Panc1 (cell line): ENCODE data around the gene PRPF38B. TPM values are rescaled to one million over a fixed set of nuclear protein-coding genes. Genes with fewer than 3 reads are reported as not detected.

ENCODE experiments used
- ATAC-seq: fragments of 200-7000 bp; cut with Tn5 transposase; 2 replicates; pipeline ENCODE4 v1.9.1; 2020; ENCODE audit warnings: mild to moderate bottlenecking, moderate library complexity
- BruUV-seq: library from RNA; stranded (reverse); fragments of 400-500 nt; replicated peaks from 2 replicates; lab custom pipeline; 2021; lab: Mats Ljungman, UMichigan
- CTCF ChIA-PET: fragments of 300-600 bp; sonication (Branson Sonifier 250); formaldehyde crosslinking; loops from one replicate; lab custom pipeline; 2022; ENCODE audit warnings: antibody characterized with exemption; lab: Charles Lee
- POLR2A ChIA-PET: fragments of 300-600 bp; sonication (Branson Sonifier 250); formaldehyde crosslinking; loops from one replicate; lab custom pipeline; 2022; ENCODE audit warnings: antibody characterized with exemption; lab: Charles Lee
- DNase-seq: peaks from one replicate; pipeline ENCODE4 v3.0.0-alpha.2; 2010; ENCODE audit warnings: low read depth, low spot score
- H3K27ac ChIP-seq: 2 replicates; pipeline ENCODE4 v1.5.1; 2011; ENCODE audit warnings: mild to moderate bottlenecking, low read length, inconsistent platforms
- H3K27me3 ChIP-seq: fragments of 200-500 bp; sonication (Bioruptor generic); 2 replicates; pipeline ENCODE4 v1.6.0; 2014; ENCODE audit warnings: low read length, inconsistent platforms; ENCODE audit not compliant: control insufficient read depth, insufficient read depth
- H3K36me3 ChIP-seq: fragments of 200-500 bp; sonication (Bioruptor generic); 2 replicates; pipeline ENCODE4 v1.5.1; 2014; ENCODE audit warnings: inconsistent platforms, mild to moderate bottlenecking, low read length, moderate library complexity; ENCODE audit not compliant: control insufficient read depth, insufficient read depth
- H3K4me1 ChIP-seq: 2 replicates; pipeline ENCODE4 v1.5.1; 2011; ENCODE audit warnings: inconsistent platforms, mild to moderate bottlenecking, low read length, moderate library complexity; ENCODE audit not compliant: control insufficient read depth, insufficient read depth
- H3K4me3 ChIP-seq, 2 experiments: 2 replicates each; pipeline ENCODE4 v1.5.1; 2011 to 2012; ENCODE audit warnings: low read depth in 2 of 2, low read length in 2 of 2, mild to moderate bottlenecking in 2 of 2, inconsistent platforms in 1 of 2, moderate library complexity in 1 of 2
- H3K9me3 ChIP-seq: fragments of 200-500 bp; sonication (Bioruptor generic); 2 replicates; pipeline ENCODE4 v1.5.1; 2014; ENCODE audit warnings: low read depth, mild to moderate bottlenecking, inconsistent platforms, low read length, moderate library complexity; ENCODE audit not compliant: control insufficient read depth, insufficient read depth
- POLR2AphosphoS5 ChIP-seq: IDR thresholded peaks from 2 replicates; pipeline ENCODE4 v1.6.1; 2012; ENCODE audit warnings: mild to moderate bottlenecking, low read depth, low read length, moderate library complexity
- SIN3A ChIP-seq: IDR thresholded peaks from 2 replicates; pipeline ENCODE4 v1.6.1; 2012; ENCODE audit warnings: low read depth, mild to moderate bottlenecking, low read length, moderate library complexity, borderline replicate concordance; ENCODE audit not compliant: insufficient read depth
- TCF7L2 ChIP-seq: IDR thresholded peaks from 2 replicates; pipeline ENCODE4 v1.6.1; 2011; ENCODE audit warnings: mild to moderate bottlenecking, low read depth, low read length, inconsistent platforms
- in situ Hi-C: cut with HindIII; loops from 2 replicates; pipeline ENCODE4 v1.10.0; 2016; ENCODE audit warnings: low sequenced_read_pairs, low pct_unique_long_range_greater_than_20kb
- intact Hi-C: fragments of 100-400 bp; cut with micrococcal nuclease; formaldehyde crosslinking; loops from one replicate; pipeline ENCODE4 v1.10.0; 2022; ENCODE audit not compliant: unreplicated experiment
- total RNA-seq: library from RNA; stranded (reverse); gene quantifications from one replicate; pipeline ENCODE4 v1.2.1, GENCODE V29; 2021; ENCODE audit not compliant: unreplicated experiment
- TF ChIP-seq, protein P1 (sequence below): fragments of 450-650 bp; IDR thresholded peaks from 2 replicates; pipeline ENCODE4 v1.5.1; 2017; ENCODE audit warnings: mild to moderate bottlenecking
- TF ChIP-seq, protein P2 (sequence below), 2 experiments: IDR thresholded peaks; 2 replicates each; pipeline ENCODE4 v1.6.1; 2011 to 2012; ENCODE audit warnings: low read depth in 2 of 2, control low read depth in 1 of 2, low read length in 1 of 2, mild to moderate bottlenecking in 1 of 2, moderate library complexity in 1 of 2; ENCODE audit not compliant: insufficient read depth in 1 of 2

Gene PRPF38B
- total RNA-seq, 1 experiment from 2014 or later, result 31.7 TPM

DNA sequence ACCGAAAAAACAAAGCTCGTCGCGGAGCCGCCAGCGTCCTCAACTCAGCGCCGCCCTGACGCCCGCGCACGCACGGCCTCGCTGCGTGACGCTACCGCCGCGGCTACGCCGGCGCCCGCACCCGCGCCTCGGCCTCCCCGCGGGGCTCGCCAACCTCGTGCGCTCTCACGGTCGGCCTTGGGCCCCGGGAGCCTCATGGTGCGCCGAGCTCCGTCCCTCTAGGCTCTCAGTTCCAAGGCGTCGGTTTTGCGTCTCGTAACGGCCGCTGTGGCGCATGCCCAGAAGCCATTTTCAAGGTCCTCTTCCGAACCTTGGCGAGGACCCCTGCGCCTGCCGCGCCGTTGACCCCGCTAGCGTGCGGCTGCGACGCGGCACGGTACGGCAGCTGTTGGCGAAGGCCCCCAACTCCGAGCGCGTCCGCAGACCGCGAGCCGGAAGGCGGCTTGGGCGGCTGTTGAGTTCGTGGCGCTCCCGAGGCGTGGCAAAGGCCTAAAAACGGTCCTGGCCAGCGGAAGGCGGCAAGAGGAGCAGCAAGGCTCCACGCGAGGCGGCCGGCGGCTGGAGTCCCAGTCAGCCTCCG lies 31.0 kb upstream of the PRPF38B start, which contains the start of gene HENMT1:
HENMT1 (minus strand) TSS at position 64 of the 580 bp plus-strand sequence. CDS start 1,209 bp downstream, outside the sequence.
- H3K27ac ChIP-seq, result peak within 1 kb of the TSS; percentile 89

DNA sequence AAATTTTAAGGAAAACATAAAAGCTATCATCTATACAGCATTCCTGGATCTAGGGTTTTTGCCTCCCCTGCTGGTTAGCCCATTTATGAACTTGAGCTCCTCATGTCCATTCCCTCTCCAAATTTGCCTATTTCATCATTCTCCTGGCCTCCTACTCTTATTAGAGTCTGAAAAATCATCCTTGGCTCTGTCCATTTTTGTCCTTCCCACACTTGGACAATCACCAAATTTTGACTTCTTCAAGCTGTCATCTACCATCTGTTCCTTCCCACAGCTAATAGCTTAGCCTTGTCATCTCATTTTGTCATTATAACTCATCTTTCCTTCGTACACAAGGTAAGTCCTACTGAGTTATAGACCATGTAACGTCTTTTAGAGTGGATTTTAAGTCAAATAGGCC lies 29.0 kb upstream of the PRPF38B start:
- BruUV-seq, result no TSS peak
- Histone ChIP-seq H3K9me3 (no peaks in the 10 kb centered on the region), H3K4me1 (peaks cover 3% of the 10 kb centered on the region; the same call in 1 of the 2 replicates), H3K27me3 (no peaks in the 10 kb centered on the region), H3K4me3 (no peak overlapping the region), H3K27ac (no peak overlapping the region), H3K36me3 (no peaks in the 10 kb centered on the region)
- CTCF ChIA-PET, result no interaction called here
- ATAC-seq (no peak), DNase-seq (no peak)
- in situ Hi-C loops (no loop called here), intact Hi-C loops (no loop called here)
- TF ChIP-seq POLR2AphosphoS5, result no peak
- POLR2A ChIA-PET, result no interaction called here

More for the DNA sequence above, 31.0 kb upstream of the PRPF38B start, which contains the start of gene HENMT1:
- BruUV-seq, result no TSS peak
- intact Hi-C loops, result no loop called here
- POLR2A ChIA-PET, result interaction anchor here (0.6 to 1.2 kb wide), 3 partner anchors 11 to 31 kb away, joined by 3 to 9 read pairs (median 5); partner anchors contain the start of gene PRPF38B
- no peak for DNase-seq
- Histone ChIP-seq H3K4me3 (peak within 1 kb of the TSS; percentile 50 to 61), H3K4me1 (peaks cover 3% of the 10 kb centered on the region; the same call in 1 of the 2 replicates), H3K36me3 (no peaks in the 10 kb centered on the region), H3K27me3 (no peaks in the 10 kb centered on the region), H3K9me3 (no peaks in the 10 kb centered on the region)
- in situ Hi-C loops, result no loop called here
- ATAC-seq, result peak; percentile 97
- TF ChIP-seq, protein P1, sequence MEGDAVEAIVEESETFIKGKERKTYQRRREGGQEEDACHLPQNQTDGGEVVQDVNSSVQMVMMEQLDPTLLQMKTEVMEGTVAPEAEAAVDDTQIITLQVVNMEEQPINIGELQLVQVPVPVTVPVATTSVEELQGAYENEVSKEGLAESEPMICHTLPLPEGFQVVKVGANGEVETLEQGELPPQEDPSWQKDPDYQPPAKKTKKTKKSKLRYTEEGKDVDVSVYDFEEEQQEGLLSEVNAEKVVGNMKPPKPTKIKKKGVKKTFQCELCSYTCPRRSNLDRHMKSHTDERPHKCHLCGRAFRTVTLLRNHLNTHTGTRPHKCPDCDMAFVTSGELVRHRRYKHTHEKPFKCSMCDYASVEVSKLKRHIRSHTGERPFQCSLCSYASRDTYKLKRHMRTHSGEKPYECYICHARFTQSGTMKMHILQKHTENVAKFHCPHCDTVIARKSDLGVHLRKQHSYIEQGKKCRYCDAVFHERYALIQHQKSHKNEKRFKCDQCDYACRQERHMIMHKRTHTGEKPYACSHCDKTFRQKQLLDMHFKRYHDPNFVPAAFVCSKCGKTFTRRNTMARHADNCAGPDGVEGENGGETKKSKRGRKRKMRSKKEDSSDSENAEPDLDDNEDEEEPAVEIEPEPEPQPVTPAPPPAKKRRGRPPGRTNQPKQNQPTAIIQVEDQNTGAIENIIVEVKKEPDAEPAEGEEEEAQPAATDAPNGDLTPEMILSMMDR, result no peak
- TF ChIP-seq SIN3A, result no peak
- TF ChIP-seq, protein P2, sequence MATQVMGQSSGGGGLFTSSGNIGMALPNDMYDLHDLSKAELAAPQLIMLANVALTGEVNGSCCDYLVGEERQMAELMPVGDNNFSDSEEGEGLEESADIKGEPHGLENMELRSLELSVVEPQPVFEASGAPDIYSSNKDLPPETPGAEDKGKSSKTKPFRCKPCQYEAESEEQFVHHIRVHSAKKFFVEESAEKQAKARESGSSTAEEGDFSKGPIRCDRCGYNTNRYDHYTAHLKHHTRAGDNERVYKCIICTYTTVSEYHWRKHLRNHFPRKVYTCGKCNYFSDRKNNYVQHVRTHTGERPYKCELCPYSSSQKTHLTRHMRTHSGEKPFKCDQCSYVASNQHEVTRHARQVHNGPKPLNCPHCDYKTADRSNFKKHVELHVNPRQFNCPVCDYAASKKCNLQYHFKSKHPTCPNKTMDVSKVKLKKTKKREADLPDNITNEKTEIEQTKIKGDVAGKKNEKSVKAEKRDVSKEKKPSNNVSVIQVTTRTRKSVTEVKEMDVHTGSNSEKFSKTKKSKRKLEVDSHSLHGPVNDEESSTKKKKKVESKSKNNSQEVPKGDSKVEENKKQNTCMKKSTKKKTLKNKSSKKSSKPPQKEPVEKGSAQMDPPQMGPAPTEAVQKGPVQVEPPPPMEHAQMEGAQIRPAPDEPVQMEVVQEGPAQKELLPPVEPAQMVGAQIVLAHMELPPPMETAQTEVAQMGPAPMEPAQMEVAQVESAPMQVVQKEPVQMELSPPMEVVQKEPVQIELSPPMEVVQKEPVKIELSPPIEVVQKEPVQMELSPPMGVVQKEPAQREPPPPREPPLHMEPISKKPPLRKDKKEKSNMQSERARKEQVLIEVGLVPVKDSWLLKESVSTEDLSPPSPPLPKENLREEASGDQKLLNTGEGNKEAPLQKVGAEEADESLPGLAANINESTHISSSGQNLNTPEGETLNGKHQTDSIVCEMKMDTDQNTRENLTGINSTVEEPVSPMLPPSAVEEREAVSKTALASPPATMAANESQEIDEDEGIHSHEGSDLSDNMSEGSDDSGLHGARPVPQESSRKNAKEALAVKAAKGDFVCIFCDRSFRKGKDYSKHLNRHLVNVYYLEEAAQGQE (IDR thresholded peaks at IDR 0.05; ENCODE audit: insufficient read depth in 1 of 2, low read depth in 2 of 2, low read length in 1 of 2), result no peak
- no peak for TF ChIP-seq TCF7L2
- peak; percentile 73 for TF ChIP-seq POLR2AphosphoS5
- CTCF ChIA-PET, result no interaction called here

DNA sequence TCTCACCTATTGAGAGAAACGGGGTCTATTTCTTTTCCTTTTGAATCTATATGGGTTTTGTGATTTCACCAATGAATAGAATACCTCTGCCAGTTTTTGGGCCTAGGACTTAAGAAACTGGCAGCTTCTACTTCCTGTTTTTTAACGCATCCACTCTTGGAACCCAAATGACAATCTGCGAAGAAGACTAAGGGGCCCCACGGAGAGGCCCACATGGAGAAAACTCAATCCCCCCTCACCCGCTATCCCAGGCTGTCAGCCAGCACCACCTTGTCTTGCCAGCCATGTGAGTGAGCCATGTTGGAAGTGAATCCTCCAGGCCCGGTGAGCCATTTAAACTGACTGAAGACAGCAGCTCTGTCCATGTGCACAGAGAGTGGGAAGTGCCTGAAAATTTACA lies 27.6 kb upstream of the PRPF38B start:
- ATAC-seq (no peak), DNase-seq (no peak)
- no peaks in the 10 kb centered on the region for H3K36me3 ChIP-seq
- intact Hi-C loops, result no loop called here
- H3K9me3 ChIP-seq, result no peaks in the 10 kb centered on the region
- no TSS peak for BruUV-seq
- H3K27me3 ChIP-seq, result no peaks in the 10 kb centered on the region
- in situ Hi-C loops, result no loop called here
- H3K4me1 ChIP-seq, result peaks cover 3% of the 10 kb centered on the region; the same call in 1 of the 2 replicates
- ChIA-PET POLR2A (interaction anchor here (0.6 kb wide), 1 partner anchor 700 kb away, joined by 3 read pairs; no protein-coding TSS in a partner anchor), CTCF (no interaction called here)
- H3K4me3 ChIP-seq, result no peak overlapping the region
- no peak overlapping the region for H3K27ac ChIP-seq
- TF ChIP-seq TCF7L2, result no peak
